ENCODE results near the gene LRP1-AS.

Gene LRP1-AS

GRCh38 chr12:57179331-57180086 lies 32.1 kb upstream of the LRP1-AS start:
- Histone ChIP-seq H3K18ac (ENCODE audit: low read depth in 1 of 2, low read length in 2 of 2) (no peak overlapping the region), H2BK120ac (ENCODE audit: low read depth, low read length) (no peak overlapping the region), H2BK12ac (ENCODE audit: low read length in 2 of 2) (no peak overlapping the region), H3K14ac (ENCODE audit: low read length in 2 of 2) (no peak overlapping the region), H2BK15ac (ENCODE audit: low read depth, poor library complexity, severe bottlenecking) (no peak overlapping the region), H2AFZ (ENCODE audit: low read depth, low read length) (no peak overlapping the region), H4K8ac (ENCODE audit: low read length) (no peak overlapping the region), H2AK5ac (ENCODE audit: low read length, severe bottlenecking) (no peak overlapping the region), H3K36me3 (ENCODE audit: control insufficient read depth in 1 of 2, insufficient read depth in 2 of 2, low read depth in 1 of 2, low read length in 2 of 2) (peaks cover 89 to 100% of the 10 kb centered on the region in 2 experiments), H3K4me1 (ENCODE audit: control insufficient read depth, insufficient read depth, low read depth, low read length) (no peaks in the 10 kb centered on the region), H3K79me1 (replicated peaks; ENCODE audit: low read length, poor library complexity, severe bottlenecking) (peaks cover 16% of the 10 kb centered on the region), H3K27me3 (ENCODE audit: control insufficient read depth in 1 of 2, insufficient read depth in 1 of 2, low read length in 2 of 2) (no peaks in the 10 kb centered on the region), H3K4me2 (ENCODE audit: low read length, poor library complexity, severe bottlenecking) (no peak overlapping the region), H3K9ac (ENCODE audit: low read length) (no peak overlapping the region), H2BK5ac (ENCODE audit: low read depth, low read length, poor library complexity, severe bottlenecking) (no peak overlapping the region), H3K23ac (ENCODE audit: low read length in 2 of 2) (peak overlapping the region in 1 of 2 experiments; percentile 23), H3K4me3 (ENCODE audit: insufficient read depth in 1 of 2, low read depth in 1 of 2, low read length in 2 of 2) (no peak overlapping the region), H3K9me3 (ENCODE audit: control insufficient read depth, low read length) (no peaks in the 10 kb centered on the region), H3K4ac (ENCODE audit: low read depth in 1 of 2, low read length in 2 of 2) (no peak overlapping the region), H4K91ac (ENCODE audit: low read length) (no peak overlapping the region), H3K27ac (ENCODE audit: low read length, poor library complexity, severe bottlenecking) (no peak overlapping the region)
- 98% methylated on average over 25 of the region's 27 CpGs for WGBS
- DNase-seq = no peak

GRCh38 chr12:57178213-57178612 lies 30.8 kb upstream of the LRP1-AS start:
- Histone ChIP-seq H3K9me3 (ENCODE audit: control insufficient read depth, low read length) (no peaks in the 10 kb centered on the region), H3K4me1 (ENCODE audit: control insufficient read depth, insufficient read depth, low read depth, low read length) (no peaks in the 10 kb centered on the region), H2AK5ac (ENCODE audit: low read length, severe bottlenecking) (no peak overlapping the region), H2BK12ac (ENCODE audit: low read length in 2 of 2) (no peak overlapping the region), H2BK5ac (ENCODE audit: low read depth, low read length, poor library complexity, severe bottlenecking) (no peak overlapping the region), H3K4me2 (ENCODE audit: low read length, poor library complexity, severe bottlenecking) (no peak overlapping the region), H3K4me3 (ENCODE audit: insufficient read depth in 1 of 2, low read depth in 1 of 2, low read length in 2 of 2) (no peak overlapping the region), H3K14ac (ENCODE audit: low read length in 2 of 2) (no peak overlapping the region), H3K36me3 (ENCODE audit: control insufficient read depth in 1 of 2, insufficient read depth in 2 of 2, low read depth in 1 of 2, low read length in 2 of 2) (peaks cover 89 to 100% of the 10 kb centered on the region in 2 experiments), H3K27me3 (ENCODE audit: control insufficient read depth in 1 of 2, insufficient read depth in 1 of 2, low read length in 2 of 2) (no peaks in the 10 kb centered on the region), H4K8ac (ENCODE audit: low read length) (no peak overlapping the region), H3K79me1 (replicated peaks; ENCODE audit: low read length, poor library complexity, severe bottlenecking) (peaks cover 9% of the 10 kb centered on the region), H3K27ac (ENCODE audit: low read length, poor library complexity, severe bottlenecking) (no peak overlapping the region), H4K91ac (ENCODE audit: low read length) (no peak overlapping the region), H2AFZ (ENCODE audit: low read depth, low read length) (no peak overlapping the region), H3K9ac (ENCODE audit: low read length) (no peak overlapping the region), H3K23ac (ENCODE audit: low read length in 2 of 2) (no peak overlapping the region), H2BK15ac (ENCODE audit: low read depth, poor library complexity, severe bottlenecking) (no peak overlapping the region), H3K18ac (ENCODE audit: low read depth in 1 of 2, low read length in 2 of 2) (no peak overlapping the region), H2BK120ac (ENCODE audit: low read depth, low read length) (no peak overlapping the region), H3K4ac (ENCODE audit: low read depth in 1 of 2, low read length in 2 of 2) (no peak overlapping the region)
- 95% methylated on average over 14 of the region's 14 CpGs for WGBS
- no peak for DNase-seq

- 97% methylated on average over 13 of the region's 16 CpGs for WGBS
- Histone ChIP-seq H3K4me1 (ENCODE audit: control insufficient read depth, insufficient read depth, low read depth, low read length) (no peaks in the 10 kb centered on the region), H2BK120ac (ENCODE audit: low read depth, low read length) (no peak overlapping the region), H3K27ac (ENCODE audit: low read length, poor library complexity, severe bottlenecking) (no peak overlapping the region), H3K23ac (ENCODE audit: low read length in 2 of 2) (no peak overlapping the region), H2BK5ac (ENCODE audit: low read depth, low read length, poor library complexity, severe bottlenecking) (no peak overlapping the region), H4K91ac (ENCODE audit: low read length) (no peak overlapping the region), H3K36me3 (ENCODE audit: control insufficient read depth in 1 of 2, insufficient read depth in 2 of 2, low read depth in 1 of 2, low read length in 2 of 2) (peaks cover 95 to 100% of the 10 kb centered on the region in 2 experiments), H3K9me3 (ENCODE audit: control insufficient read depth, low read length) (no peaks in the 10 kb centered on the region), H4K8ac (ENCODE audit: low read length) (no peak overlapping the region), H3K14ac (ENCODE audit: low read length in 2 of 2) (no peak overlapping the region), H3K18ac (ENCODE audit: low read depth in 1 of 2, low read length in 2 of 2) (no peak overlapping the region), H3K4me3 (ENCODE audit: insufficient read depth in 1 of 2, low read depth in 1 of 2, low read length in 2 of 2) (no peak overlapping the region), H3K9ac (ENCODE audit: low read length) (peak overlapping the region; percentile 61), H3K27me3 (ENCODE audit: control insufficient read depth in 1 of 2, insufficient read depth in 1 of 2, low read length in 2 of 2) (no peaks in the 10 kb centered on the region), H2BK15ac (ENCODE audit: low read depth, poor library complexity, severe bottlenecking) (no peak overlapping the region), H3K4ac (ENCODE audit: low read depth in 1 of 2, low read length in 2 of 2) (no peak overlapping the region), H2AK5ac (ENCODE audit: low read length, severe bottlenecking) (no peak overlapping the region), H2BK12ac (ENCODE audit: low read length in 2 of 2) (no peak overlapping the region), H3K79me1 (replicated peaks; ENCODE audit: low read length, poor library complexity, severe bottlenecking) (peaks cover 15% of the 10 kb centered on the region), H2AFZ (ENCODE audit: low read depth, low read length) (no peak overlapping the region), H3K4me2 (ENCODE audit: low read length, poor library complexity, severe bottlenecking) (no peak overlapping the region)
- no peak for DNase-seq
Observed at GRCh38 chr12:57177354-57177753, 29.9 kb upstream of the LRP1-AS start.

- H2AK5ac ChIP-seq (ENCODE audit: low read length, severe bottlenecking) = no peak overlapping the region
- H3K36me3 ChIP-seq (ENCODE audit: control insufficient read depth in 1 of 2, insufficient read depth in 2 of 2, low read depth in 1 of 2, low read length in 2 of 2) = peaks cover 94 to 96% of the 10 kb centered on the region in 2 experiments
- no peaks in the 10 kb centered on the region for H3K9me3 ChIP-seq (ENCODE audit: control insufficient read depth, low read length)
- H3K4me1 ChIP-seq (ENCODE audit: control insufficient read depth, insufficient read depth, low read depth, low read length) = no peaks in the 10 kb centered on the region
- DNase-seq = no peak
- no peak overlapping the region for H4K91ac ChIP-seq (ENCODE audit: low read length)
- no peak overlapping the region for H3K27ac ChIP-seq (ENCODE audit: low read length, poor library complexity, severe bottlenecking)
- H2BK12ac ChIP-seq (ENCODE audit: low read length in 2 of 2) = no peak overlapping the region
- H2BK15ac ChIP-seq (ENCODE audit: low read depth, poor library complexity, severe bottlenecking) = no peak overlapping the region
- peaks cover 15% of the 10 kb centered on the region for H3K79me1 ChIP-seq (replicated peaks; ENCODE audit: low read length, poor library complexity, severe bottlenecking)
- H2BK5ac ChIP-seq (ENCODE audit: low read depth, low read length, poor library complexity, severe bottlenecking) = no peak overlapping the region
- H3K18ac ChIP-seq (ENCODE audit: low read depth in 1 of 2, low read length in 2 of 2) = no peak overlapping the region
- H3K4me2 ChIP-seq (ENCODE audit: low read length, poor library complexity, severe bottlenecking) = no peak overlapping the region
- H3K23ac ChIP-seq (ENCODE audit: low read length in 2 of 2) = no peak overlapping the region
- H3K4me3 ChIP-seq (ENCODE audit: insufficient read depth in 1 of 2, low read depth in 1 of 2, low read length in 2 of 2) = no peak overlapping the region
- no peak overlapping the region for H2AFZ ChIP-seq (ENCODE audit: low read depth, low read length)
- no peak overlapping the region for H3K14ac ChIP-seq (ENCODE audit: low read length in 2 of 2)
- no peak overlapping the region for H3K4ac ChIP-seq (ENCODE audit: low read depth in 1 of 2, low read length in 2 of 2)
- no peaks in the 10 kb centered on the region for H3K27me3 ChIP-seq (ENCODE audit: control insufficient read depth in 1 of 2, insufficient read depth in 1 of 2, low read length in 2 of 2)
- 93% methylated on average over 9 of the region's 9 CpGs for whole genome bisulfite sequencing
- H4K8ac ChIP-seq (ENCODE audit: low read length) = no peak overlapping the region
- H2BK120ac ChIP-seq (ENCODE audit: low read depth, low read length) = no peak overlapping the region
- H3K9ac ChIP-seq (ENCODE audit: low read length) = peak overlapping the region; percentile 61
Observed at GRCh38 chr12:57176846-57177245, 29.4 kb upstream of the LRP1-AS start.

All from mesenchymal stem cell (in vitro differentiated cells and primary cell).